GM18867 (cell line): ENCODE results near the gene ID2.

Experiments
- ATAC-seq: cut with Tn5 transposase; IDR thresholded peaks from one replicate; pipeline ENCODE4 v1.9.1; 2021; ENCODE audit warnings: mild to moderate bottlenecking, moderate library complexity; ENCODE audit not compliant: unreplicated experiment

The ID2 gene

DNA sequence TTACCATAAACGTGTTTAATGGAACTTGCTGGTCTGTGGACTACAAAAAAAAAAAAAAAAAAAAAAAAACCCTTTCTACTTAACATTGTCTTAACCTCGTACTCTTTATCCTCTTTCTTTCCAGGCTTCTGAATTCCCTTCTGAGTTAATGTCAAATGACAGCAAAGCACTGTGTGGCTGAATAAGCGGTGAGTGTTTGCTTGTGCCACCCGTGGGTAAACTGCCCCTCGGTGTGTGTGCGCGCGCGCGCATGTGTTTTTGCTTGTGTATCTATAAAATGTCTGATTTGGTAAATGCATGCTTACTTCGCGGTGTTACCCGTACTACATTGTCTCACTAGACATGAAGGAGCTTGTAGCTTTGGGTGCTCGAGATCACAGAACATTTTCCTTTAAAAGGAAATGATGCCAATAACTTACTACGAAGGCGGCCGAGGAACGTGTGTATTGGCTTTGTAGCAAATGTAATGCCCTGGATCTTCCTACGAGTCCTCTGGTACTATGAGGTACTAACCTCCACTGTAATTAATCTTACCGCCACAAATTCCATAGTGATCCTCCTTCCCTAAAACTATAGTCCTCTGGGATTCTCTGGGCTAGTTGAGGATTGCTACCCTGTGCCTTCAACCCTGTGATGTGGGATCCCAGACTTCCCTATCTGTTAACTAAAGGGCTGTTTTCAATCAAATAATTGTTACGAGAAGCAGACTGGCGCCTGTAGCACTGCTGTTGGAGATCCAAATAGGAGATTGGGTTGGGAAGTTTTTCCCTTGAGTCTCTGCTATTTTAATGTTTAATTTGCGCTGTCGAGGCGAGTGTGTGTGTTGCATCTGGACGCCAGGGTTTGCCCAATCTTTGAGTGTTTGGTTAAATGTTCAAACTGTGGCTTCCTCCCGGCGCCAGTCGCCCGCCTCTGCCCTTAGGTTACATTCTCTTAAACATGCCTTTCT lies 1.1 kb downstream of the ID2 start:
- no peak for ATAC-seq

- no peak for ATAC-seq
These were observed 2.7 kb downstream of the ID2 start for GRCh38 chr2:8684540-8684877.

DNA sequence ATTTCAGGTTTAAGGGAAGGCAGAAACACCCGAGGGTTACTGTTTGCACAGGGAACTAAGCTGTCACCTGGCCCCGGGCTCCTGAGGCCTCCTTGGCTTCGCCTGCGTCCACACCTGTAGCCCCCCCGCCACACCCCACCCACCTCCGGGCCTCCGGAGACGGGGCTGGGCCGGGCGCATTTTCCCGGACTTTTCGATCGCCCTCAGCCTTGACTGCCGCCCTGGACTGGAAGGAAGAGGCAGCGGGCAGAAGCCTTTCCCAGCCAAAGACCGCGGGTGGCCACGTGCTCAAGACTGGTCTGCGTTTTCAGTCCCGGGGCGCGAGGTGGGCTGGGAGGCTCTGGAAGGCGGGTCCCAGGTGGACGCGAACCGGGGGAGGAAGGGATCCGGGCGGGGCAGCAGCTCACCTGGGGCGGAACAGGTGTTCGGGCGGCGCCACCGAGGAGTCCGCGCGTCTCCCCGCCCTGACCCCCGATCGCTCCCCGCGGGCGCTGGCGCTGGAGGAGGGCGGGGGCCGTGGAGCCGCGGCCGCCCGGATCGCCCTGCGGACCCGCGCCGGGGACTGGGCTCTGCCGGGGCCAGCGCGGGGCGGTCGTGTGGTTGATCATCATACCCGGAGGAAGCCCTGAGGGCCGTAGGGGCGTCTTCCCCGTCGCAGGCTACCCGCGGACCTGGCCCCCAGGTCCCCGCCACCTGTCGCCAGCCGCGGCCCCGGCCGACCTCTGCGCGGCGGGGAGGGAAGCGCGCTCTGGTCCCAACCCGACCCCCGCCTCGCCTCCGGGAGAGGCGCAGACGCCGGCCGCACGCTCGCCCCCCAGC lies 3.2 kb downstream of the ID2 start:
- no peak for ATAC-seq

- ATAC-seq: peak; percentile 23
These were observed 4.0 kb downstream of the ID2 start for GRCh38 chr2:8685697-8686358.

DNA sequence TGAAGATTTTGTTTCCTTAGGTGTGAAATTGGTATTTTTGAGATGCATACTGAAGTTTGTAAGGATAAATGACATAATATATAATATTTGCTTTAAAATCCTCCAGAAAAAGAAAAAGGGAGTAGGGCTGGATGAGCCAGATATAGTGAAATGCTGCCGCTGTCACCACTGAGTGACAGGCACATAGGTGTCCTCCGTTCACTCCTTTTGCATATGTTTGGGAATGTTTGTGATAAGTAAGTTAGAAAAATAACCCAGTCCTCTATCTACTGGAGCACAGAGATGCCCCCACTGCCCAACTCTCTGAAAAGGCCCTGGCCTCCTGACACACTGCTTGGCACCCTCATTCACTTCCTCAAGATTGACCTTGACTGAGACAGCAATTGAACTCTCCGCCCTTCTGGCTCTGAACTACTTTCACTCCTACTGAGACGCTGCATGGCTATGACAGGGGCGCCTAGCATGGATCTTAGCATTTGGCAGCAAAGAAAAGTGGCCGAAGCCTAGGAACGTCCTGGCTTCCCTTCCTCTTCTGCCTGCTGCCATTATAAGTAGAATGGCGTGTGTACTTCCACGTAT lies 10.1 kb downstream of the ID2 start:
- no peak for ATAC-seq

GRCh38 chr2:8692783-8693156 lies 10.9 kb downstream of the ID2 start:
- no peak for ATAC-seq

- no peak for ATAC-seq
These were observed 11.4 kb downstream of the ID2 start for GRCh38 chr2:8693157-8693821.

DNA sequence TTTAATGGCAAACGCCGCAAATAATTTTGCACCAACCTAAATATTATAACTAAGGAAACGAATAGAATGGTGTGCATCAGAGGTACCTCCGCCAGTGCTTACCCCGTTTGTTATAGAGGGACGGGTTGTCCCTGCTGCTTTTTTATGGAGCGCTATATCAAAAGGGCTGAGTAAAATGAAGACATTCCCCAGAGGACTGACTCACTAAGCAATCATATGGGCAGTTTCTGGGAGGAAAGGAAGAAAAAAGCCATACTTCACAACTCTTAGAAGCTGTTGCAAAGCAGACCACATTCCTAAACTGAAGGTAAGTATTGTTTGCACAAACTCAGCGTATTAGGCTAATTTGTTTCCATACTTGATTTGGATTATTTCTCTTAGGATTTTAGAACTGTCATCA lies 12.9 kb downstream of the ID2 start:
- ATAC-seq: no peak

- ATAC-seq: no peak
These were observed 15.3 kb downstream of the ID2 start for GRCh38 chr2:8697190-8697589.

- ATAC-seq: no peak
These were observed 18.0 kb downstream of the ID2 start for GRCh38 chr2:8699839-8700238.

DNA sequence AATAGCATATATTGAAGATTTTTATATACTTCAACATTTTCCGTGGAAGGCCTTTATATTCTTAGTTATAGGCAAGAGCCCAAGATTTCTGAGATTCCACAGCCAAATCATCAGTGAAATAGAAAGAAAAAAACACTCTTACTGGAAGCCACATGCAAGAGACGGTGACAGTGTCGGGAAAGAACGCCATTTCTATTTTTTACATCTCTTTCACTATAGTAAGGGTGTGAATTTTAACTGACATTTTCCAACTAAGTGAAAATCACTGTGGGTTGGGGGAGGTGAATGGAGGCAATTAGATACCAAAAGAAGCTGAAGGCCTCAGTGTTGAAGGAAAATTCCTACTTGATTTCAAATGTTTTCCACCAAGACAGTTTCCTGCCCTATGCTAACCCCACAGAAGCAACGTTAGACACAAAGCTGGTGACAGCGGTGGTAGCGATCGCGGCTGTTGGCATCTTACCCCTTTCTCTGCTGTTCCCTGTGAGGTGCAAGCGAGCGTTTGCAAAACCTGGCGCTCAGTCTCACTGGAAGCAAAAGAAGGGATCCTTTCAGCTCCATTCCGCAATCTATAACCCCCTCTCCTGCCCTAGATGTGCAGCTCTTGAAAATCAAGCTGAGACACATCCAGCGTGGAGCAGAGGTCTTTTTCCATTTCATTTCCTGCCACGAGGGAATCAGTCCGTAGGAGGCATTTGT lies 20.0 kb downstream of the ID2 start:
- no peak for ATAC-seq

DNA sequence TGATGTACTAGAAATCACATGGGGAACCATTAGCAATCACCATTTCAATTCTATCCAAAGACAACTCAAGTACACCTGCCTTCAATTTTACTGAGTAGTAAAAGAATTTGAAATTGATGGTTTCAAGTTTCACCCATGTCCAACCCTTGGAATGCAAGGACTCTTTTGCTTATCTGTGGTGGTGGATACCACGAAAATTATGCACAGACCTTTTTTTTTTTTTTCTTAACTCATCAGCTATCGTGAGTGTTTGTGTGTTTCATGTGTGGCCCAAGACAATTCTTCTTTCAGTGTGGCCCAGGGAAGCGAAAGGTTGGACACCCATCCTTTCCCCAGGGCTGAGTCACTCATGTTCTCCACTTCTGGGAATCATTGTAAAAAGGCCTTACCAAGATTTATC lies 23.1 kb downstream of the ID2 start:
- no peak for ATAC-seq

DNA sequence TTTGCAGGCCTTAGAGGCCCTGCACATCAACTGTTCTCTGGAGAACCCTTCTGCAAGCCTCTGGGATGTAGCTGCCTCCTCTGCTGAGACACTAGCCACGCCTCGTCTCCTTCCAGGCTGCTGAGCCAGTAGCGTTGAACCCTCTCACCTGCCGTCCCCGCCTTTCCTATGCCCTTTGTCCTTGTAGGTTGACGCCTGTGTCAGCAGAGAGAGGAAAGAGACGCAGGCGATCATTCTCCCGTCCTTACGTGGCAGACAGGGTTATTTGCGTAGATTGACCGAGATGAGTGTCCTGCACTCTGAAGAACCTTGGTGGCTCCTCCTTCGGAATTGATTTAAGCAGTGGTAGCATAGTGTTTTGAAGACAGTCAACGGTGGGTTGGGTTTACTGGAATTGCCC lies 27.8 kb downstream of the ID2 start:
- ATAC-seq: no peak

- no peak for ATAC-seq
These were observed 29.1 kb downstream of the ID2 start for GRCh38 chr2:8710951-8711350.

DNA sequence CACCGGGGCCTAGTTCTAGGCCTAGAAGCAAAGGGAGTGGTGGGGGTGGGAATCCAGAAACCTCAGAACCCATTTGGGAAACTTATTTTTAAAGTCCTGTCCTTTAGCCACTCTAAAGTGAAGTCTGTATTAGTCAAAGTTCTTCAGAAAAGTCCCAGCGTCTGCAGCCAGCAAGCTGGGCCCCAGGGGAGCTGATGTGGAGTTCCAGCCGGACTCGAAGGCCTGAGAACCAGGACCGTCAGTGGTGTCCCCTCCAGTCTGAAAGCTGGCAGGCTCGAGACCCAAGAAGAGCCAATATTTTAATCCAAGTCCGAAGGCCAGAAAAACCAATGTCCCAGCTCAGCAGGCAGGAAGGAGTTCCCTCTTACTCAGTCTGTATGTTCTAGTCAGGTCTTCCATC lies 32.4 kb downstream of the ID2 start:
- no peak for ATAC-seq

- ATAC-seq: no peak
These were observed 33.1 kb downstream of the ID2 start for GRCh38 chr2:8714971-8715370.

DNA sequence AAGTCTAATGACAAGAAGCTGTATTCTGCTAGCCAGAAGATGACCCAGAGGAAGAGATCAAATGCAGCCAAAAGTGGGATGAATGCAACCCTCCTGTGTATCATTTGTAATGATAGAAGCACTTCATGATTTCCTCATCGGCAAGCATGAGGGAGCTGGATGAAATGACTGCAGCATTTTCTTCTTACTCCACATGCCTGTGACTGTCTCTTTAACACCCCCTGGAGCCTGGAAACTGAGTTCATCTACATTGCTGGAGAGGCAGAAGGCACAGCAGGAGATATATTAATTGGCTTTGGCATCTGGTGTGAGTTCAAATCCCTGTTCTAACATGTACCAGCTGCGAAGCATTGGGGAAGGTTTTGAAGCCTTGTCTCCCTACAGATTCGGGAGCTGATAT lies 37.7 kb downstream of the ID2 start:
- ATAC-seq: no peak

GRCh38 chr2:8720741-8721140 lies 38.9 kb downstream of the ID2 start:
- no peak for ATAC-seq

DNA sequence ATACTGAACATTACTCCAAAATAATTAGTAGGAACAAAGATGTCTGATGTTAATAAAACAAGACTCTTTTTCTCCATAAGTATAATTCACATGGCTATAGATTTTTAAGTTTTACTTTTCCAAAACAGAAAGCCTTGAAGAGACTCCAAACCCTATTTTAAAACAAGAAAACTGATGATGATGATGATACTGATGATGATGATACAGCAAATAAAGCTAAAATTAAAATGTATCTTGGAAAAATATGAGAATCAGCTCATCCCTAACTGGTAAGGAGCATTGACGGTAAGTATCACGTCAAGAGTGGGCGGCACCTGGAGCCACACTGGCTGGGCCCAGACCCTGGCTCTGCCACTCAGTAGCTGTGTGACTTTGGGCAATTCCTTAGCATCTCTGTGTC lies 39.6 kb downstream of the ID2 start:
- ATAC-seq: no peak

DNA sequence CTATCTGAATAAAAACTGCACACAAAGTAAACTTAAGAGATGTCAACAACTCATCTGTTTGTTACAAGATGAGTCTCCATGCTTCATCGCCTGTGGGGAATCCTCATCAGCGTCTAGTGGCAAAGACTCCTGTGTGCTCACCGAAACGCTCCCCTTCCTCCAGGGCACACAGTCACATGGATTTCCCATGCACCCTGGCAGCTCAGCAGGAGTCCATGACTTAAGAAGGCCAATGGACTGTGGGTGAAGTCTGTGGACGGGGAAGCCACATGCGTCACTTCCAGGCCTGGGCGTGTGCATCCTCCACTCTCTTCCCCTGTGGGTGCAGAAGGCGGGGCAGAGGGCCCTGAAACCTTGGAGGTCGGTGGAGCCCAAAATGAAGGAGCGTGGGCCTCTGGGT lies 41.1 kb downstream of the ID2 start:
- ATAC-seq: no peak
